ENCODE results near the gene EIF4H. TPM values are rescaled to one million over a fixed set of nuclear protein-coding genes. Genes with fewer than 3 reads are reported as not detected.

Gene EIF4H
- total and polyA plus RNA-seq, 2 of the 8 experiments (the other 6 are each of a cell fraction or from before 2014, with no cell fraction given), result 323 to 382 TPM

- TF ChIP-seq KDM4A (IDR thresholded peaks at IDR 0.05; ENCODE audit: low read depth, low read length, severe bottlenecking), result no peak
- TF ChIP-seq ZNF274 (IDR thresholded peaks at IDR 0.05; ENCODE audit: borderline replicate concordance, extremely low read depth, low read length), result no peak
- TF ChIP-seq RXRA (IDR thresholded peaks at IDR 0.05; ENCODE audit: insufficient read depth, low read depth, low read length), result no peak
- TF ChIP-seq, protein P1, sequence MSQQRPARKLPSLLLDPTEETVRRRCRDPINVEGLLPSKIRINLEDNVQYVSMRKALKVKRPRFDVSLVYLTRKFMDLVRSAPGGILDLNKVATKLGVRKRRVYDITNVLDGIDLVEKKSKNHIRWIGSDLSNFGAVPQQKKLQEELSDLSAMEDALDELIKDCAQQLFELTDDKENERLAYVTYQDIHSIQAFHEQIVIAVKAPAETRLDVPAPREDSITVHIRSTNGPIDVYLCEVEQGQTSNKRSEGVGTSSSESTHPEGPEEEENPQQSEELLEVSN (IDR thresholded peaks at IDR 0.05), result no peak
Observed at GRCh38 chr7:74180866-74181265, 6.7 kb downstream of the EIF4H start (continued).

Measured in H1 (cell line).